Neuronal stem cell (in vitro differentiated cells): ENCODE data around the gene GLIS2.
"Not testable (repeated sequence)": the region's sequence is repeated elsewhere in the genome, so short reads cannot be mapped to it uniquely, and the experiment has no call there.

Experiments used
- DNase-seq: peaks from one replicate; pipeline ENCODE4 v3.0.0-alpha.2; 2013; ENCODE audit warnings: low spot score
- H2AFZ ChIP-seq: one replicate; pipeline ENCODE4 v1.6.1; 2013; ENCODE audit warnings: mild to moderate bottlenecking, low read length, inconsistent platforms
- H2AK5ac ChIP-seq: 2 replicates; pipeline ENCODE4 v1.6.1; 2013; ENCODE audit warnings: low read depth, mild to moderate bottlenecking, inconsistent platforms, low read length, moderate library complexity, mixed read lengths
- H2BK120ac ChIP-seq: 2 replicates; pipeline ENCODE4 v1.6.1; 2013; ENCODE audit warnings: low read depth, mild to moderate bottlenecking, inconsistent platforms, low read length, moderate library complexity, mixed read lengths
- H2BK12ac ChIP-seq: one replicate; pipeline ENCODE4 v1.6.1; 2013; ENCODE audit warnings: low read length, inconsistent platforms
- H2BK15ac ChIP-seq: 2 replicates; pipeline ENCODE4 v1.6.1; 2013; ENCODE audit warnings: mild to moderate bottlenecking, low read length, inconsistent platforms, mixed read lengths
- H2BK5ac ChIP-seq: one replicate; pipeline ENCODE4 v1.6.1; 2013; ENCODE audit warnings: inconsistent platforms, mild to moderate bottlenecking, low read length, moderate library complexity
- H3K14ac ChIP-seq: one replicate; pipeline ENCODE4 v1.6.1; 2013; ENCODE audit warnings: low read length, inconsistent platforms
- H3K18ac ChIP-seq: 2 replicates; pipeline ENCODE4 v1.6.1; 2013; ENCODE audit warnings: low read length, inconsistent platforms
- H3K23ac ChIP-seq: 2 replicates; pipeline ENCODE4 v1.6.1; 2013; ENCODE audit warnings: low read depth, mild to moderate bottlenecking, mixed read lengths, low read length, inconsistent platforms; ENCODE audit not compliant: poor library complexity
- H3K27ac ChIP-seq: replicated peaks from 3 replicates; pipeline ENCODE4 v1.5.1; 2013; ENCODE audit warnings: low read length, inconsistent platforms
- H3K27me3 ChIP-seq, 3 experiments: 2 replicates each; pipeline ENCODE4 v1.6.1; 2013; ENCODE audit warnings: low read length in 3 of 3, mild to moderate bottlenecking in 2 of 3, inconsistent platforms in 1 of 3, low read depth in 1 of 3, mixed read lengths in 1 of 3, moderate library complexity in 1 of 3; ENCODE audit not compliant: control insufficient read depth in 3 of 3, insufficient read depth in 3 of 3
- H3K36me3 ChIP-seq, 2 donors: replicated peaks in 1 of 2; 2 replicates each; pipeline ENCODE4 v1.6.1; 2013; ENCODE audit warnings: low read length in 2 of 2; ENCODE audit not compliant: control insufficient read depth in 2 of 2, insufficient read depth in 2 of 2
- H3K4ac ChIP-seq: 2 replicates; pipeline ENCODE4 v1.6.1; 2013; ENCODE audit warnings: inconsistent platforms, mild to moderate bottlenecking, low read length, moderate library complexity
- H3K4me1 ChIP-seq, 2 donors: 1 replicate in 1 of 2; 2 replicates in 1 of 2; pipeline ENCODE4 v1.6.1; 2013; ENCODE audit warnings: low read length in 2 of 2, low read depth in 1 of 2; ENCODE audit not compliant: control insufficient read depth in 2 of 2, insufficient read depth in 1 of 2
- H3K4me2 ChIP-seq: one replicate; pipeline ENCODE4 v1.6.1; 2013; ENCODE audit warnings: mild to moderate bottlenecking, low read length, inconsistent platforms; ENCODE audit not compliant: insufficient read depth, poor library complexity, severe bottlenecking
- H3K4me3 ChIP-seq, 2 donors: 2 replicates each; pipeline ENCODE4 v1.5.1; 2013; ENCODE audit warnings: low read length in 2 of 2, mild to moderate bottlenecking in 2 of 2, inconsistent platforms in 1 of 2, moderate library complexity in 1 of 2
- H3K79me1 ChIP-seq: one replicate; pipeline ENCODE4 v1.6.1; 2013; ENCODE audit warnings: low read depth, mild to moderate bottlenecking, inconsistent platforms, low read length, moderate library complexity
- H3K9ac ChIP-seq: one replicate; pipeline ENCODE4 v1.6.1; 2013; ENCODE audit warnings: mild to moderate bottlenecking, low read depth, low read length, inconsistent platforms; ENCODE audit not compliant: poor library complexity
- H3K9me3 ChIP-seq, 2 donors: replicated peaks in 1 of 2; 2 replicates each; pipeline versions ENCODE3 to v1.6.1; 2013; ENCODE audit warnings: low read length in 2 of 2, mild to moderate bottlenecking in 2 of 2, inconsistent platforms in 1 of 2, low read depth in 1 of 2, mixed read lengths in 1 of 2, moderate library complexity in 1 of 2; ENCODE audit not compliant: control insufficient read depth in 2 of 2, insufficient read depth in 1 of 2
- H4K8ac ChIP-seq: one replicate; pipeline ENCODE4 v1.6.1; 2013; ENCODE audit warnings: low read depth, mild to moderate bottlenecking, inconsistent platforms, low read length, moderate library complexity
- H4K91ac ChIP-seq: one replicate; pipeline ENCODE4 v1.6.1; 2013; ENCODE audit warnings: low read length, low read depth, mild to moderate bottlenecking, inconsistent platforms; ENCODE audit not compliant: poor library complexity
- WGBS, 2 donors: extraction: QIAGEN DNeasy Blood & Tissue Kit; methylation state at CpG; one replicate each; pipeline ENCODE4 v1.1.7; 2013; ENCODE audit warnings: missing lambda C conversion rate in 2 of 2, mixed read lengths in 1 of 2; ENCODE audit not compliant: insufficient read length in 2 of 2, insufficient replicate concordance in 1 of 2; ENCODE audit errors: extremely low coverage in 2 of 2; 5-methylcytosine and 5-hydroxymethylcytosine counted together

The GLIS2 gene

GRCh38 chr16:4341250-4341649 lies 25.4 kb downstream of the GLIS2 start:
- no peak overlapping the region for H3K4me3 ChIP-seq
- H2BK12ac ChIP-seq: no peak overlapping the region
- H3K27me3 ChIP-seq: no peaks in the 10 kb centered on the region
- peaks cover 27% of the 10 kb centered on the region for H3K79me1 ChIP-seq
- no peak overlapping the region for H2BK5ac ChIP-seq
- no peak overlapping the region for H2AFZ ChIP-seq
- H2BK120ac ChIP-seq: no peak overlapping the region
- H3K4me2 ChIP-seq: no peak overlapping the region
- H3K14ac ChIP-seq: no peak overlapping the region
- no peak for DNase-seq
- WGBS, 2 donors: no CpG with 5 or more reads among the region's 13 CpGs
- no peak overlapping the region for H4K8ac ChIP-seq
- H3K9ac ChIP-seq: no peak overlapping the region
- no peak overlapping the region for H4K91ac ChIP-seq
- peaks cover 12 to 71% of the 10 kb centered on the region in 2 donors for H3K36me3 ChIP-seq
- H3K18ac ChIP-seq: no peak overlapping the region
- H3K4ac ChIP-seq: no peak overlapping the region
- no peak overlapping the region for H2BK15ac ChIP-seq
- no peaks in the 10 kb centered on the region for H3K4me1 ChIP-seq
- H3K23ac ChIP-seq: no peak overlapping the region
- H3K27ac ChIP-seq: no peak overlapping the region
- no peak overlapping the region for H2AK5ac ChIP-seq
- peaks cover 0 to 4% of the 10 kb centered on the region in 2 donors for H3K9me3 ChIP-seq

DNA sequence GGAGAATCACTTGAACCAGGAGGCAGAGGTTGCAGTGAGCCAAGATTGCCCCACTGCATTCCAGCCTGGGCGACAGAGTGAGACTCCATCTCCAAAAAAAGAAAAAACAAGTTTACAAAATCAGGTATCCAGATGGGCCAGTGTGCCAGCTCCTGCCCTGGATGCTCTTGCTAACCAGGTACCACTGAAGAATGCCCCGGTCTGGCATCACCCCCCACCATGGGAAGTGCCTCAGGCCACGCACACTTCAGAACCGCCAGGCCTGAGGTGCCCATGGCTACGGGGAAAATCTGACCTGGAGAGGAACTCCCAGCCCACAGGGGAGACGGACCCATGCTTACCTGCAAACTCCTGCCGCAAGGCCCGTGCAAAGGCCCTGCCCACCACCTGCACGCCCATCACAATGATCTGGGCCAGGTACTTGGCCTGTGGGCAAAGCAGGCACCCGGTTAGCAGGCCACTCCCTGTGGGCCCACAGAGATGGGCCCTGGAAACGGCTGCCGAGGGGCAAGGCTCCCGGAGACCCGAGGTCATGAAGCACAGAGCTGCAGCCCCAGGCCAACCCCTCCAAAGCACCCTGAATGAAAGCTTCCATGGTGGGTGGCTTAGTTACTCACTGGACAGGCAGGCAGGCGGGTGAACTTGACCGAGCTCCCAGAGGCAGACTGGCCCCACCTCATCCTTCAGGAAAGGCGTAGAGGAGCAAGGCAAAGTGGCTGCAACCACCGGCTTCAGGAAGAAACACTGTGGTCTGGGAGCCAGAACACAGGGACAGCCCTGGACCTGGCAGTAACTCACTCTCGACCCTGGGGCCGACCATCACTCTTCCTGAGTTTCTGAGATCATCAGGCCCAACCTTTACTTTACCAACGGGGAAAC lies 27.2 kb downstream of the GLIS2 start:
- H3K4me1 ChIP-seq: no peaks in the 10 kb centered on the region
- peaks cover 31% of the 10 kb centered on the region for H3K79me1 ChIP-seq
- no peak overlapping the region for H3K27ac ChIP-seq
- H3K9ac ChIP-seq: peak overlapping the region; percentile 44
- H2BK120ac ChIP-seq: no peak overlapping the region
- H3K4ac ChIP-seq: no peak overlapping the region
- no peaks in the 10 kb centered on the region for H3K27me3 ChIP-seq
- H3K9me3 ChIP-seq: peaks cover 0 to 4% of the 10 kb centered on the region in 2 donors
- no peak overlapping the region for H2AK5ac ChIP-seq
- no peak overlapping the region for H3K18ac ChIP-seq
- WGBS, 2 donors: no CpG with 5 or more reads among the region's 21 CpGs
- no peak overlapping the region for H2AFZ ChIP-seq
- no peak overlapping the region for H4K8ac ChIP-seq
- no peak overlapping the region for H2BK12ac ChIP-seq
- H4K91ac ChIP-seq: no peak overlapping the region
- H3K4me2 ChIP-seq: no peak overlapping the region
- H3K4me3 ChIP-seq: no peak overlapping the region
- no peak overlapping the region for H2BK15ac ChIP-seq
- H2BK5ac ChIP-seq: no peak overlapping the region
- H3K14ac ChIP-seq: peak overlapping the region; percentile 21
- H3K23ac ChIP-seq: no peak overlapping the region
- peaks cover 12 to 68% of the 10 kb centered on the region in 2 donors for H3K36me3 ChIP-seq
- no peak for DNase-seq

GRCh38 chr16:4344300-4344982 lies 28.6 kb downstream of the GLIS2 start:
- H4K91ac ChIP-seq, H3K9ac ChIP-seq, H2AFZ ChIP-seq, H3K4ac ChIP-seq, H2BK5ac ChIP-seq, H4K8ac ChIP-seq, H3K18ac ChIP-seq, H3K4me1 ChIP-seq, H2BK12ac ChIP-seq, H3K4me3 ChIP-seq, H2BK15ac ChIP-seq, H3K27me3 ChIP-seq, H3K14ac ChIP-seq, H2AK5ac ChIP-seq, H3K27ac ChIP-seq, H2BK120ac ChIP-seq, H3K23ac ChIP-seq, DNase-seq, H3K4me2 ChIP-seq, H3K9me3 ChIP-seq: not testable (repeated sequence)
- peaks cover 12 to 60% of the 10 kb centered on the region in 2 donors for H3K36me3 ChIP-seq
- 93% methylated on average over 2 of the region's 10 CpGs; no CpG with 5 or more reads in 1 of the 2 donors for WGBS, 2 donors
- H3K79me1 ChIP-seq: peaks cover 27% of the 10 kb centered on the region
